HepG2 (cell line): ENCODE measurements around the gene PYGO1. TPM values are rescaled to one million over a fixed set of nuclear protein-coding genes. Genes with fewer than 3 reads are reported as not detected.
A peak's percentile ranks its signal among the peaks of the same experiment; 100 is the strongest.

Source experiments
- ATAC-seq: fragments of 200-7000 bp; cut with Tn5 transposase; 3 replicates; pipeline ENCODE4 v1.9.1; 2020; ENCODE audit warnings: mild to moderate bottlenecking, moderate library complexity
- BruUV-seq: library from RNA; stranded (reverse); fragments of 400-500 nt; replicated peaks from 2 replicates; lab custom pipeline; 2021; lab: Mats Ljungman, UMichigan
- CTCF ChIA-PET: fragments of 300-600 bp; formaldehyde crosslinking; extraction: SDS; loops from one replicate; lab custom pipeline; 2021; ENCODE audit warnings: low total read pairs, inconsistent platforms, low intra/inter-chr PET ratio; lab: Yijun Ruan, JAX
- POLR2A ChIA-PET: fragments of 350-600 bp; sonication (Branson Sonifier 250); formaldehyde crosslinking; loops from one replicate; lab custom pipeline; 2020; ENCODE audit warnings: antibody characterized with exemption, inconsistent platforms; lab: Yijun Ruan, JAX
- DNase-seq: peaks from one replicate; pipeline ENCODE4 v3.0.0-alpha.2; 2015; ENCODE audit warnings: low spot score
- FAIRE-seq: peaks from 3 replicates; lab custom pipeline; 2011; peaks lifted over from hg19 to GRCh38; lab: Jason Lieb, UNC
- H2AFZ ChIP-seq: one replicate; pipeline ENCODE4 v1.6.1; 2011; ENCODE audit warnings: low read length, inconsistent platforms
- H3K27ac ChIP-seq: fragments of 300-600 bp; 3 replicates; pipeline ENCODE4 v1.8.0; 2011; ENCODE audit warnings: mixed run types, mild to moderate bottlenecking, mixed read lengths, low read length, inconsistent platforms; ENCODE audit not compliant: insufficient read depth; ENCODE audit errors: extremely low read length
- H3K27me3 ChIP-seq, 2 experiments: fragments of 200-600 bp in 1 of 2; 2 replicates in 1 of 2; 3 replicates in 1 of 2; pipeline versions ENCODE4 v1.6.0 to v1.8.0; 2011; ENCODE audit warnings: low read length in 2 of 2, mild to moderate bottlenecking in 2 of 2, moderate library complexity in 2 of 2, inconsistent platforms in 1 of 2; ENCODE audit not compliant: insufficient read depth in 2 of 2, control insufficient read depth in 1 of 2
- H3K36me3 ChIP-seq, 2 experiments: fragments of 200-600 bp in 1 of 2; replicated peaks in 1 of 2; 2 replicates in 1 of 2; 3 replicates in 1 of 2; pipeline versions ENCODE4 v1.5.1 to v1.8.0; 2011; ENCODE audit warnings: low read length in 2 of 2, inconsistent platforms in 1 of 2; ENCODE audit not compliant: insufficient read depth in 2 of 2, control insufficient read depth in 1 of 2
- H3K4me1 ChIP-seq: 2 replicates; pipeline ENCODE4 v1.5.1; 2012; ENCODE audit warnings: low read length, inconsistent platforms; ENCODE audit not compliant: insufficient read depth
- H3K4me2 ChIP-seq: 2 replicates; pipeline ENCODE4 v1.6.0; 2011; ENCODE audit warnings: low read depth, low read length, inconsistent platforms
- H3K4me3 ChIP-seq, 3 experiments: fragments of 200-600 bp in 1 of 3; sonication (generic), shearing (Covaris generic) in 1 of 3; replicated peaks in 1 of 3; 2 replicates each; pipeline ENCODE4 v1.5.1; 2011 to 2016; ENCODE audit warnings: low read length in 3 of 3, inconsistent platforms in 2 of 3, low read depth in 2 of 3, mild to moderate bottlenecking in 2 of 3, control low read depth in 1 of 3, mixed read lengths in 1 of 3; ENCODE audit not compliant: insufficient read depth in 1 of 3
- H3K79me2 ChIP-seq: one replicate; pipeline ENCODE4 v1.6.1; 2011; ENCODE audit warnings: low read length, inconsistent platforms; ENCODE audit not compliant: insufficient read depth
- H3K9ac ChIP-seq: 2 replicates; pipeline ENCODE4 v1.6.0; 2011; ENCODE audit warnings: mild to moderate bottlenecking, low read depth, low read length, inconsistent platforms; ENCODE audit not compliant: insufficient read depth
- H3K9me3 ChIP-seq: 2 replicates; pipeline ENCODE4 v1.5.1; 2012; ENCODE audit warnings: mild to moderate bottlenecking, low read length
- H4K20me1 ChIP-seq: 2 replicates; pipeline ENCODE4 v1.6.0; 2011; ENCODE audit warnings: inconsistent platforms, mild to moderate bottlenecking, low read length, moderate library complexity; ENCODE audit not compliant: insufficient read depth
- HMGXB3 ChIP-seq: sonication (generic); formaldehyde crosslinking; IDR thresholded peaks from 2 replicates; pipeline ENCODE4 v1.4.0; 2020; ENCODE audit warnings: missing genetic modification reagents, borderline replicate concordance
- MLXIP ChIP-seq: sonication (generic); formaldehyde crosslinking; IDR thresholded peaks from 2 replicates; pipeline ENCODE4 v1.9.0; 2021; ENCODE audit warnings: missing genetic modification reagents, borderline replicate concordance
- NR2C2 ChIP-seq: sonication (generic); formaldehyde crosslinking; IDR thresholded peaks from 2 replicates; pipeline ENCODE4 v1.4.0; 2020; ENCODE audit warnings: missing genetic modification reagents, mild to moderate bottlenecking, moderate library complexity, borderline replicate concordance
- ZBTB25 ChIP-seq: IDR thresholded peaks from 2 replicates; pipeline ENCODE4 v1.6.1; 2018; ENCODE audit warnings: missing genetic modification reagents
- ZNF629 ChIP-seq: sonication (generic); formaldehyde crosslinking; conservative IDR thresholded peaks from 2 replicates; pipeline ENCODE4 v1.5.0; 2020; ENCODE audit warnings: missing genetic modification reagents
- whole genome bisulfite sequencing: methylation state at CpG from one replicate; pipeline ENCODE4 v1.1.6; 2017; ENCODE audit warnings: low lambda C conversion rate; 5-methylcytosine and 5-hydroxymethylcytosine counted together
- in situ Hi-C: cut with HindIII; loops from 2 replicates; pipeline ENCODE4 v1.10.0; 2017; ENCODE audit warnings: low pct_unique_long_range_greater_than_20kb; ENCODE audit not compliant: extremely low pct_ligation_motif_present
- intact Hi-C: fragments of 100-400 bp; cut with micrococcal nuclease; formaldehyde crosslinking; loops from one replicate; pipeline ENCODE4 v1.10.0; 2022; ENCODE audit not compliant: unreplicated experiment
- polyA plus RNA-seq, 8 experiments: library from polyadenylated mRNA; depleted of rRNA in 3 of 8; stranded (reverse) in 7 of 8; unstranded in 1 of 8; fragments of >200 nt; fragmentation: Illumina TruSeq in 4 of 8; extraction: Trizol in 4 of 8; gene quantifications; 2 replicates each; pipeline versions ENCODE4 v1.2.1 to v1.2.3, GENCODE V29; 2011 to 2016; ENCODE audit warnings: low read depth in 4 of 8, missing spikeins in 1 of 8, mixed read lengths in 1 of 8; ENCODE audit not compliant: insufficient read depth in 1 of 8
- total RNA-seq, 5 experiments: library from RNA; depleted of rRNA; stranded (reverse); fragments of >200 nt; fragmentation: Illumina TruSeq; extraction: Trizol; gene quantifications; 2 replicates each; pipeline ENCODE4 v1.2.3, GENCODE V29; 2016; ENCODE audit warnings: low read depth in 1 of 5
- TF ChIP-seq, protein P1 (sequence below): IDR thresholded peaks from 2 replicates; pipeline ENCODE4 v1.4.0; 2020; ENCODE audit warnings: mild to moderate bottlenecking, missing genetic modification reagents
- TF ChIP-seq, protein P2 (sequence below): sonication (generic); formaldehyde crosslinking; IDR thresholded peaks from 2 replicates; pipeline ENCODE4 v1.4.0; 2020; ENCODE audit warnings: mild to moderate bottlenecking, missing genetic modification reagents

PYGO1 gene
- total and polyA plus RNA-seq, 2 of the 13 experiments (the other 11 are each of a cell fraction or from before 2014, with no cell fraction given), result 1.1 to 1.8 TPM

GRCh38 chr15:55532944-55533343, 55.2 kb downstream of the PYGO1 start (continued):
- TF ChIP-seq HMGXB3 (CRISPR knock-in tag), result no peak
- TF ChIP-seq MLXIP (CRISPR knock-in tag), result no peak

DNA sequence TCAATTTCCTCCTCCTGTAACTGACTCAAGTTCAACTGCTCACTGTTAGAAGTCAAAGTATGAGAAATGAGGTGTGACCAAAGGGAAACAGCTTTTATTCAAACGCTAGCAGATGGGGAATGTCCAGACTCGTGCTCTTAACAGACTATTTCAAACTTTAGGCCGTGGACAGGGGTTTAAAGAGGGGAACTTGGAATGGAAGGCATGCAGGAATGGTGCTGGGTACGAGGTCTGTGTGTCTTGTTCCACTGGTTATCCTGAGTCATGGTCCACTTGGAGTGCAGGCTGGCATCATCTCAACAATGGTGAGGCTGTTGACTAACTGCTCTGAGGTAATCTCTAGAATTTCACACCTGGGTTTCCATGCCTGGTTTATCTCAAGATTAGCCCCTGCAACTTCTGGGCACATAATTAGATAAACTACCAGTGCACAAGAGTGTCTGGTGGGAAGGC, 57.3 kb downstream of the PYGO1 start:
- CTCF ChIA-PET, result no interaction called here
- peak; percentile 4 for DNase-seq
- Histone ChIP-seq H3K9ac (no peak overlapping the region), H4K20me1 (no peaks in the 10 kb centered on the region), H3K4me3 (no peak overlapping the region), H3K4me2 (no peak overlapping the region), H3K27ac (no peak overlapping the region), H3K36me3 (no peaks in the 10 kb centered on the region), H2AFZ (no peak overlapping the region), H3K4me1 (peaks cover 12% of the 10 kb centered on the region), H3K27me3 (no peaks in the 10 kb centered on the region; a peak in 1 of 5 replicates), H3K79me2 (no peaks in the 10 kb centered on the region), H3K9me3 (no peaks in the 10 kb centered on the region)
- no peak for ATAC-seq
- TF ChIP-seq, protein P1, sequence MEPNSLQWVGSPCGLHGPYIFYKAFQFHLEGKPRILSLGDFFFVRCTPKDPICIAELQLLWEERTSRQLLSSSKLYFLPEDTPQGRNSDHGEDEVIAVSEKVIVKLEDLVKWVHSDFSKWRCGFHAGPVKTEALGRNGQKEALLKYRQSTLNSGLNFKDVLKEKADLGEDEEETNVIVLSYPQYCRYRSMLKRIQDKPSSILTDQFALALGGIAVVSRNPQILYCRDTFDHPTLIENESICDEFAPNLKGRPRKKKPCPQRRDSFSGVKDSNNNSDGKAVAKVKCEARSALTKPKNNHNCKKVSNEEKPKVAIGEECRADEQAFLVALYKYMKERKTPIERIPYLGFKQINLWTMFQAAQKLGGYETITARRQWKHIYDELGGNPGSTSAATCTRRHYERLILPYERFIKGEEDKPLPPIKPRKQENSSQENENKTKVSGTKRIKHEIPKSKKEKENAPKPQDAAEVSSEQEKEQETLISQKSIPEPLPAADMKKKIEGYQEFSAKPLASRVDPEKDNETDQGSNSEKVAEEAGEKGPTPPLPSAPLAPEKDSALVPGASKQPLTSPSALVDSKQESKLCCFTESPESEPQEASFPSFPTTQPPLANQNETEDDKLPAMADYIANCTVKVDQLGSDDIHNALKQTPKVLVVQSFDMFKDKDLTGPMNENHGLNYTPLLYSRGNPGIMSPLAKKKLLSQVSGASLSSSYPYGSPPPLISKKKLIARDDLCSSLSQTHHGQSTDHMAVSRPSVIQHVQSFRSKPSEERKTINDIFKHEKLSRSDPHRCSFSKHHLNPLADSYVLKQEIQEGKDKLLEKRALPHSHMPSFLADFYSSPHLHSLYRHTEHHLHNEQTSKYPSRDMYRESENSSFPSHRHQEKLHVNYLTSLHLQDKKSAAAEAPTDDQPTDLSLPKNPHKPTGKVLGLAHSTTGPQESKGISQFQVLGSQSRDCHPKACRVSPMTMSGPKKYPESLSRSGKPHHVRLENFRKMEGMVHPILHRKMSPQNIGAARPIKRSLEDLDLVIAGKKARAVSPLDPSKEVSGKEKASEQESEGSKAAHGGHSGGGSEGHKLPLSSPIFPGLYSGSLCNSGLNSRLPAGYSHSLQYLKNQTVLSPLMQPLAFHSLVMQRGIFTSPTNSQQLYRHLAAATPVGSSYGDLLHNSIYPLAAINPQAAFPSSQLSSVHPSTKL (CRISPR knock-in tag), result no peak
- TF ChIP-seq NR2C2 (CRISPR knock-in tag) (no peak), ZNF629 (CRISPR knock-in tag) (no peak), ZBTB25 (no peak)
- TF ChIP-seq, protein P2, sequence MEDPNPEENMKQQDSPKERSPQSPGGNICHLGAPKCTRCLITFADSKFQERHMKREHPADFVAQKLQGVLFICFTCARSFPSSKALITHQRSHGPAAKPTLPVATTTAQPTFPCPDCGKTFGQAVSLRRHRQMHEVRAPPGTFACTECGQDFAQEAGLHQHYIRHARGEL (CRISPR knock-in tag), result no peak
- in situ Hi-C loops (no loop called here), intact Hi-C loops (no loop called here)
- BruUV-seq, result no TSS peak
- POLR2A ChIA-PET, result no interaction called here
- no peak for FAIRE-seq
- WGBS, result 3% methylated on average over 4 of the region's 4 CpGs
